Frontal cortex (tissue), 4 donors: ENCODE measurements around the gene GOLGB1. TPM values are rescaled to one million over a fixed set of nuclear protein-coding genes. Genes with fewer than 3 reads are reported as not detected.
"Not testable (repeated sequence)": the region's sequence is repeated elsewhere in the genome, so short reads cannot be mapped to it uniquely, and the experiment has no call there.

Experiments
- DNase-seq, 2 donors: peaks; one replicate each; pipeline ENCODE4 v3.0.0; 2012; ENCODE audit warnings: low spot score in 2 of 2
- FAIRE-seq: peaks from 2 replicates; lab custom pipeline; 2012; peaks lifted over from hg19 to GRCh38; lab: Jason Lieb, UNC
- total RNA-seq: library from RNA; depleted of rRNA; stranded (reverse); fragments of >200 nt; gene quantifications from one replicate; pipeline ENCODE4 v1.2.3, GENCODE V29; 2014
- donor health status: control.
- donor health status: control.
- donor health status: control.

The GOLGB1 gene
- total RNA-seq = 42.4 TPM

GRCh38 chr3:121749276-121750086 lies at the start of gene GOLGB1:
TSS of gene GOLGB1 (minus strand) at chr3:121749741. CDS start at chr3:121730971, 18,770 bp downstream.
- peak; percentile 72 to 90 for DNase-seq
- FAIRE-seq = peak; percentile 95

- DNase-seq (no peak), FAIRE-seq (no peak)
These were observed 47.4 kb upstream of the GOLGB1 start for GRCh38 chr3:121796970-121797369.

DNA sequence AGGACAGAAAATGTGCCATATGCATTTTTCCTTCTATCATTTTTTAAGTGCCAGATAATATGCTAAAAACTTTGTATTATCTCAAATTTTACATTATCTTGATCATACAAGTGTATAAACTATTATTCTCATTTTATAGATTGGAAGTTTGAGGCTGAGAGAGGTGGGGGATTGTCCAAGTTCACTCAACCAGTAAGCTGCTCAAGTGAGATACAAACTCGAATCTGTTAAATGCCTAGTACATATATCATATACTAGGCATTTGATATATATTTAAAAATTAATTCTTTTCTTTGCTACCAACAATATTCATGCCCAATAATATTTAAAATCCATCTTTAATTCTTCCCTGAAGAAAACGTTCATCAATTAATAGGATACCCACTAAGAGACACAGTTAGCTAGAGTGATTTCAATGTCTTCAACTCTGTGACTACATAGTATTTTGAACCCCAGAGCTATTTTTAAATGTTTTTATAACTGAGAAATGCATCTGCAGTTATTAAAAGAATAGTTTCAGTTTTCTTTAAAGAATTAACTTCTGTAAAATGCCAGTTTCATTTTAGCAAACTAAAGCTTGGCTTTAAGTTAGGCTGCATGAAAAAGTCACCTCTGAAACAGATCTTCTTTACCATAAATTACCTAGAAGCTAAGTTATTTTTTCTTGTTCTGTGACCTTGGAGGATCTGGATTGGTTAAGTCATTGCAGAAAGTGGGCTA lies 44.9 kb upstream of the GOLGB1 start:
- FAIRE-seq (no peak), DNase-seq (no peak)

GRCh38 chr3:121793078-121793477 lies 43.5 kb upstream of the GOLGB1 start:
- no peak for FAIRE-seq
- DNase-seq = no peak

DNA sequence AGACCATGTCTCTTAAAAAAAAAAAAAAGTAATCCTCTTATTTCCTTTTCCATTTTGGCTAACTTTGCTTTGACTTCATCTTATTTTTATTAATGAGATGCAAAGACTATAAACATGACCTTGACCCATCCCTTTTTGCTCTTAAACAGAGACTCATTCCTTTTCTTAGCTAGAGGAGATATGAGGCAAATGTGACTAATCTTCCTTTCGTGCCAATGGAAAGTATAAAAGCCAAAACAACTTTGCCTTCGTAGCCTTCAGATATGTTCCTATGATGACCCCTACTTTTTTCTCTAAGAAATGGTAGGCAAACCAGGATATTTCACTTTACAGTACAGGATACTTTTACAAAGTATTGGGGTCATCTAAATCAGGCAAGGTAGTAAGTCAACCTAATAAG lies 36.9 kb upstream of the GOLGB1 start:
- no peak for DNase-seq
- FAIRE-seq = no peak

- DNase-seq, FAIRE-seq: not testable (repeated sequence)
These were observed 33.2 kb upstream of the GOLGB1 start for GRCh38 chr3:121782784-121783183.

DNA sequence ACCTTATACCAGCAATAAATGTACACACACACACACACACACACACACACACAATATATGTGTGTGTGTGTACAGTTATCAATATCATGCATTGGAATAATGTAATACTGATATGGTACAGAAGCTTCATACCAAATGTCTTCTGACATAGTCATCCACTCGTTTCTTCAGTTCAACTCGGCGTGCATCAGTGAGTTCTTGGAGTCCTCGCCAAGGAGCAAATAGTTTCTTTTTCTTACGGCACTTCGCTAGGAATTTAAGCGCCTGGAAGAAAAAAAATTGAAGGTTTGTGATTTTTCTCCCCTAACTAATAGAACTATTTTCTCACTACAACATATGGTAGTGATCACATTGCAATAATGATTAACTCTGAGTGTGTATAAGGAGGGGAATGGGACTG lies 32.1 kb upstream of the GOLGB1 start:
- FAIRE-seq = no peak
- DNase-seq = no peak

- not testable (repeated sequence) for DNase-seq, FAIRE-seq
These were observed 25.6 kb upstream of the GOLGB1 start for GRCh38 chr3:121775095-121775494.

GRCh38 chr3:121769246-121769645 lies 19.7 kb upstream of the GOLGB1 start:
- FAIRE-seq = no peak
- DNase-seq = no peak

DNA sequence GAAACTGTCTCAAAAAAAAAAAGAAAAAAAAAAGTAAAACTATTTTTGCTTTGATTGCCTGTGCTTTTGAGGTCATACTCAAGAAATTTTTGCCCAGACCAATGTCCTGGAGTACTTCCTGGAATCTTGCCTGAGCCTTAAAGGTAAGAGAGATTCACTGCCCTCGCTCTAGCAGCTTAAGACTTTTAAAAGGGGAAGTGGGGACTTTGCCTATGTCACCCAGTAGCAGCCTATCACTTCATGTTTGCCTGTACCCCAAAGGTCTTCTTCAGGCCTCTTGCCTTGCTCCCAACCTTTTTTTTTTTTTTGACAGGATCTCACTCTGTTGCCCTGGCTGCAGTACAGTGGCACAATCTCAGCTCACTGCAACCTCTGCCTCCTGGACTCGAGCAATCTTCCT lies 18.9 kb upstream of the GOLGB1 start:
- FAIRE-seq = no peak
- no peak for DNase-seq

- no peak for FAIRE-seq
These were observed 10.1 kb upstream of the GOLGB1 start for GRCh38 chr3:121759541-121760202.

DNA sequence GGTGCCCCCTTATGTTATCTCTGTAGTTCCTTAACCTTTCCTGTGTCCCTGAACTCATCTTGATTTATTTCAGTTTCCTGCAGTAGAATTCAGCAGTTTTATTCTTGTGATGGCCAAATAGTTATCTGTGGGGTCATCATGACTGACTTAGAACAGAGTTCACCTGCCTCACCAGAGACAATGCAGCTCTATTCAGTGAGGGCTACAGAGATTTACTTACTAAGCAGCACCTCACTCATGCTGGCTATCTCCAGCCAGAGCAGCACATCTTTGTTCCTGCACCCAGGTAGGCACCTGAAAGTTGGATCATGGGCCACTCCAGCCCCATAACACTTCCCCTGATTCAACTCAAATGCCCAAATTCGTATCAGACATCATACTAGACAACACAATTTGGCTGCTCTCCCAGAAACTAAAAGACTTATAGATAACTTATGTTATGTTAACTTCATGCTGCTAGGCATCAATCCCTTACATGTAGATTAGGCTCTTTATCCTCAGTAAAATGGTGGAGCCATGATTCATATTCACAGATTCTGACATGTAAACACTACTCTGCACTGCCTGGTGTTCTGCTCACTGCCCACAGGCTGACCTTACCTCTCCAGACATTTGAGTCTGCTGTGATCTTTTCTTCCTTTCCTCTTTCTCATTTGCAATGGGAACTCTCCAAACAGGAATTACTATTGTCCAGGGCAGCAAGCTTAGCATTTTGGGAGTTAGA lies 9.3 kb upstream of the GOLGB1 start:
- FAIRE-seq = no peak
- DNase-seq = no peak

More at GRCh38 chr3:121759541-121760202, 10.1 kb upstream of the GOLGB1 start:
- no peak for DNase-seq

- no peak for FAIRE-seq
These were observed 8.4 kb upstream of the GOLGB1 start for GRCh38 chr3:121757812-121758545.

GRCh38 chr3:121757087-121757811 lies 7.7 kb upstream of the GOLGB1 start:
- no peak for DNase-seq
- no peak for FAIRE-seq

More at GRCh38 chr3:121757812-121758545, 8.4 kb upstream of the GOLGB1 start:
- DNase-seq = no peak

- DNase-seq (no peak), FAIRE-seq (no peak)
These were observed 3.2 kb upstream of the GOLGB1 start for GRCh38 chr3:121752772-121753171.

GRCh38 chr3:121752261-121752660 lies 2.7 kb upstream of the GOLGB1 start:
- no peak for FAIRE-seq
- DNase-seq = no peak

DNA sequence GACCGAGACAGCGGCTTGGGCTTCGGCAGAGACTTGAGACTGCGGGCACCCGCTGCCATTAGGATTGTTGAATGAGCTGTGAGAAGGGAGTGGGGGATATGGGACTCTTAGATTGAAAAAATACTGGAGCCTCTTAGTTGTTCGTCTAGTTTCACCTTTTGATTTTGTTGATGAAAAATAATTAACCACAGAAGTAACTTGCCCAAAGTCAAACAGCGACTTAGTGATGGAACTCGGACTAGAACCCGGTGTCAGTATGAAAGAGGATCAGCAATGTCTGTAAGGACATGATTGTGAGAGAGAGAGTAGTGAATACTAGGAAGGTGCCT lies 510 bp upstream of the GOLGB1 start:
- FAIRE-seq (no peak), DNase-seq (no peak)

- DNase-seq = no peak
- no peak for FAIRE-seq
These were observed 763 bp downstream of the GOLGB1 start for GRCh38 chr3:121748680-121749275.
